Activated T-cell treated with anti-CD3 and anti-CD28 coated beads, Interleukin-2, amount 50 U/mL, for 72 hours (primary cell): ENCODE data around the gene VGLL1. TPM values are rescaled to one million over a fixed set of nuclear protein-coding genes. Genes with fewer than 3 reads are reported as not detected.

Experiments
- ATAC-seq, 2 donors: fragments of 150-1000 bp; cut with Tn5 transposase; replicated peaks in 1 of 2; 2 replicates each; pipeline ENCODE4 v1.10.0; 2021; ENCODE audit warnings: moderate library complexity in 2 of 2, mild to moderate bottlenecking in 1 of 2
- DNase-seq, 2 donors: peaks; one replicate each; pipeline ENCODE4 v3.0.0; 2021 to 2022; ENCODE audit warnings: mixed read lengths in 1 of 2
- H3K27ac Mint-ChIP-seq: one replicate; pipeline ENCODE4 v1.8.0; 2022; ENCODE audit warnings: mild to moderate bottlenecking, moderate library complexity, mixed read lengths
- H3K27me3 Mint-ChIP-seq: one replicate; pipeline ENCODE4 v1.8.0; 2022; ENCODE audit warnings: low read depth, mixed read lengths
- H3K36me3 Mint-ChIP-seq, 2 donors: one replicate each; pipeline ENCODE4 v1.8.0; 2022; ENCODE audit warnings: mixed read lengths in 2 of 2, mild to moderate bottlenecking in 1 of 2; ENCODE audit not compliant: insufficient read depth in 2 of 2
- H3K4me1 Mint-ChIP-seq: one replicate; pipeline ENCODE4 v1.8.0; 2022; ENCODE audit warnings: low read depth, mixed read lengths
- H3K4me3 Mint-ChIP-seq, 2 donors: one replicate each; pipeline ENCODE4 v1.8.0; 2022; ENCODE audit warnings: mild to moderate bottlenecking in 2 of 2, mixed read lengths in 2 of 2, moderate library complexity in 2 of 2
- H3K9me3 Mint-ChIP-seq, 2 donors: one replicate each; pipeline ENCODE4 v1.8.0; 2022; ENCODE audit warnings: mixed read lengths in 2 of 2
- total RNA-seq, 2 donors: library from RNA; stranded (reverse); gene quantifications; one replicate each; pipeline ENCODE4 v1.2.3, GENCODE V29; 2022

Gene VGLL1
- not detected for total RNA-seq

GRCh38 chrX:136531951-136532350 lies at the start of gene VGLL1:
Gene VGLL1, plus strand, starts transcription at chrX:136532215. Its CDS starts 3,806 bp downstream, at chrX:136536021.
- no peak within 1 kb of the TSS for H3K27ac Mint-ChIP-seq
- H3K4me3 Mint-ChIP-seq = no peak within 1 kb of the TSS
- H3K4me1 Mint-ChIP-seq = no peaks in the 10 kb centered on the region
- no peaks in the 10 kb centered on the region for H3K36me3 Mint-ChIP-seq
- no peak for ATAC-seq
- no peaks in the 10 kb centered on the region for H3K9me3 Mint-ChIP-seq
- DNase-seq = no peak
- peaks cover 21% of the 10 kb centered on the region for H3K27me3 Mint-ChIP-seq

GRCh38 chrX:136487647-136488046 lies 44.4 kb upstream of the VGLL1 start, which contains the start of gene BRS3:
Gene BRS3, plus strand, starts transcription at chrX:136487947. Its CDS starts 168 bp downstream, at chrX:136488115.
- no peaks in the 10 kb centered on the region for H3K9me3 Mint-ChIP-seq
- DNase-seq = no peak
- ATAC-seq = no peak
- H3K27ac Mint-ChIP-seq = no peak within 1 kb of the TSS
- peaks cover 81% of the 10 kb centered on the region for H3K27me3 Mint-ChIP-seq
- H3K4me1 Mint-ChIP-seq = no peaks in the 10 kb centered on the region
- no peak within 1 kb of the TSS for H3K4me3 Mint-ChIP-seq
- no peaks in the 10 kb centered on the region for H3K36me3 Mint-ChIP-seq

- Mint-ChIP-seq H3K27me3 (peaks cover 77% of the 10 kb centered on the region), H3K36me3 (no peaks in the 10 kb centered on the region), H3K4me3 (no peak overlapping the region), H3K4me1 (no peaks in the 10 kb centered on the region), H3K9me3 (no peaks in the 10 kb centered on the region), H3K27ac (no peak overlapping the region)
- ATAC-seq = no peak
- DNase-seq = no peak
Observed at GRCh38 chrX:136488706-136489105, 43.3 kb upstream of the VGLL1 start.

- H3K4me3 Mint-ChIP-seq = no peak overlapping the region
- H3K27me3 Mint-ChIP-seq = peaks cover 51% of the 10 kb centered on the region
- H3K27ac Mint-ChIP-seq = no peak overlapping the region
- ATAC-seq = no peak
- no peaks in the 10 kb centered on the region for H3K9me3 Mint-ChIP-seq
- no peaks in the 10 kb centered on the region for H3K4me1 Mint-ChIP-seq
- DNase-seq = no peak
- H3K36me3 Mint-ChIP-seq = no peaks in the 10 kb centered on the region
Observed at GRCh38 chrX:136491832-136492231, 40.2 kb upstream of the VGLL1 start.

- H3K36me3 Mint-ChIP-seq = no peaks in the 10 kb centered on the region
- peaks cover 47% of the 10 kb centered on the region for H3K27me3 Mint-ChIP-seq
- ATAC-seq = no peak
- H3K27ac Mint-ChIP-seq = no peak overlapping the region
- no peak for DNase-seq
- no peaks in the 10 kb centered on the region for H3K4me1 Mint-ChIP-seq
- no peaks in the 10 kb centered on the region for H3K9me3 Mint-ChIP-seq
- H3K4me3 Mint-ChIP-seq = no peak overlapping the region
Observed at GRCh38 chrX:136493011-136493410, 39.0 kb upstream of the VGLL1 start.

- Mint-ChIP-seq H3K4me1 (peaks cover 12% of the 10 kb centered on the region), H3K27me3 (peaks cover 27% of the 10 kb centered on the region), H3K36me3 (no peaks in the 10 kb centered on the region), H3K4me3 (no peak overlapping the region), H3K9me3 (no peaks in the 10 kb centered on the region), H3K27ac (no peak overlapping the region)
- ATAC-seq (no peak), DNase-seq (no peak)
Observed at GRCh38 chrX:136495043-136495442, 37.0 kb upstream of the VGLL1 start.

- peak overlapping the region; percentile 92 for H3K27ac Mint-ChIP-seq
- no peaks in the 10 kb centered on the region for H3K9me3 Mint-ChIP-seq
- ATAC-seq = no peak
- no peaks in the 10 kb centered on the region for H3K36me3 Mint-ChIP-seq
- no peak for DNase-seq
- H3K4me3 Mint-ChIP-seq = peak overlapping the region; percentile 83 to 94
- H3K4me1 Mint-ChIP-seq = peaks cover 12% of the 10 kb centered on the region
- peaks cover 15% of the 10 kb centered on the region for H3K27me3 Mint-ChIP-seq
Observed at GRCh38 chrX:136496186-136496763, 35.7 kb upstream of the VGLL1 start.

- Mint-ChIP-seq H3K9me3 (no peaks in the 10 kb centered on the region), H3K27ac (peak overlapping the region; percentile 92), H3K27me3 (peaks cover 11% of the 10 kb centered on the region), H3K4me3 (peak overlapping the region; percentile 83 to 99), H3K36me3 (peaks cover 0 to 2% of the 10 kb centered on the region in 2 donors), H3K4me1 (peaks cover 12% of the 10 kb centered on the region)
- DNase-seq (peak; percentile 86 to 88), ATAC-seq (peak; percentile 84 to 86)
Observed at GRCh38 chrX:136496764-136497555, 35.1 kb upstream of the VGLL1 start.

GRCh38 chrX:136497556-136498052 lies 34.4 kb upstream of the VGLL1 start, which contains the start of gene HTATSF1:
Gene HTATSF1, plus strand, starts transcription at chrX:136497592. Its CDS starts 93 bp downstream, at chrX:136497685.
- peaks cover 0 to 2% of the 10 kb centered on the region in 2 donors for H3K36me3 Mint-ChIP-seq
- H3K9me3 Mint-ChIP-seq = no peaks in the 10 kb centered on the region
- H3K27me3 Mint-ChIP-seq = peaks cover 4% of the 10 kb centered on the region
- DNase-seq (no peak), ATAC-seq (peak in 1 of 2 donors; percentile 3)
- peak within 1 kb of the TSS; percentile 98 for H3K27ac Mint-ChIP-seq
- peak within 1 kb of the TSS; percentile 83 to 99 for H3K4me3 Mint-ChIP-seq
- H3K4me1 Mint-ChIP-seq = peaks cover 12% of the 10 kb centered on the region

- H3K4me3 Mint-ChIP-seq = no peak overlapping the region
- H3K27ac Mint-ChIP-seq = no peak overlapping the region
- no peaks in the 10 kb centered on the region for H3K9me3 Mint-ChIP-seq
- H3K4me1 Mint-ChIP-seq = no peaks in the 10 kb centered on the region
- DNase-seq = no peak
- no peak for ATAC-seq
- H3K27me3 Mint-ChIP-seq = peaks cover 9% of the 10 kb centered on the region
- H3K36me3 Mint-ChIP-seq = no peaks in the 10 kb centered on the region
Observed at GRCh38 chrX:136519069-136519468, 12.9 kb upstream of the VGLL1 start.

GRCh38 chrX:136523770-136524169 lies 8.2 kb upstream of the VGLL1 start:
- H3K27ac Mint-ChIP-seq = no peak overlapping the region

GRCh38 chrX:136525738-136526606 lies 6.0 kb upstream of the VGLL1 start:
- Mint-ChIP-seq H3K9me3 (no peaks in the 10 kb centered on the region), H3K4me1 (no peaks in the 10 kb centered on the region), H3K27me3 (peaks cover 29% of the 10 kb centered on the region), H3K4me3 (no peak overlapping the region), H3K36me3 (no peaks in the 10 kb centered on the region), H3K27ac (no peak overlapping the region)
- peak in 1 of 2 donors; percentile 5 for DNase-seq
- ATAC-seq = peak; percentile 72 to 77

More at GRCh38 chrX:136523770-136524169, 8.2 kb upstream of the VGLL1 start:
- Mint-ChIP-seq H3K9me3 (no peaks in the 10 kb centered on the region), H3K36me3 (no peaks in the 10 kb centered on the region), H3K4me1 (no peaks in the 10 kb centered on the region), H3K27me3 (peaks cover 26% of the 10 kb centered on the region), H3K4me3 (no peak overlapping the region)
- DNase-seq = no peak
- no peak for ATAC-seq
